ENCODE results near the gene ABCD1.
A peak's percentile ranks its signal among the peaks of the same experiment; 100 is the strongest.
"Not testable (repeated sequence)": the region's sequence is repeated elsewhere in the genome, so short reads cannot be mapped to it uniquely, and the experiment has no call there.

The ABCD1 gene

GRCh38 chrX:153702336-153703035 is 22.2 kb upstream of the ABCD1 start:
- intact Hi-C loops (cut with DNase I; ENCODE audit: low total_unique reads) = no loop called here
- Histone ChIP-seq H3K36me3 (peaks cover 0 to 41% (median 17%) of the 10 kb centered on the region in 3 donors), H3K9me3 (no peaks in the 10 kb centered on the region), H3K4me3 (no peak overlapping the region), H3K27me3 (no peaks in the 10 kb centered on the region), H3K4me1 (peaks cover 0 to 34% (median 5%) of the 10 kb centered on the region in 4 donors), H3K27ac (no peak overlapping the region)
- no peak for DNase-seq
- no peak for TF ChIP-seq CTCF (IDR thresholded peaks at IDR 0.05)

- peaks cover 0 to 34% (median 5%) of the 10 kb centered on the region in 4 donors for H3K4me1 ChIP-seq
- H3K4me3 ChIP-seq = no peak overlapping the region
- DNase-seq = no peak
- TF ChIP-seq CTCF (IDR thresholded peaks at IDR 0.05) = no peak
- intact Hi-C loops (cut with DNase I; ENCODE audit: low total_unique reads) = no loop called here
- H3K27ac ChIP-seq = no peak overlapping the region
- H3K36me3 ChIP-seq = peaks cover 0 to 38% (median 17%) of the 10 kb centered on the region in 3 donors
- H3K9me3 ChIP-seq = no peaks in the 10 kb centered on the region
- no peaks in the 10 kb centered on the region for H3K27me3 ChIP-seq
These were observed 21.7 kb upstream of the ABCD1 start for GRCh38 chrX:153703036-153703370.

- no peak for DNase-seq
- H3K36me3 ChIP-seq = peaks cover 0 to 39% (median 17%) of the 10 kb centered on the region in 3 donors
- H3K9me3 ChIP-seq = no peaks in the 10 kb centered on the region
- H3K27ac ChIP-seq = no peak overlapping the region
- H3K27me3 ChIP-seq = no peaks in the 10 kb centered on the region
- H3K4me3 ChIP-seq = no peak overlapping the region
- intact Hi-C loops (cut with DNase I; ENCODE audit: low total_unique reads) = no loop called here
- TF ChIP-seq CTCF (IDR thresholded peaks at IDR 0.05) = no peak
- H3K4me1 ChIP-seq = peaks cover 0 to 34% (median 5%) of the 10 kb centered on the region in 4 donors
These were observed 20.6 kb upstream of the ABCD1 start for GRCh38 chrX:153704021-153704526.

GRCh38 chrX:153704631-153705402 is 19.8 kb upstream of the ABCD1 start:
- intact Hi-C loops (cut with DNase I; ENCODE audit: low total_unique reads); DNase-seq; H3K27me3 ChIP-seq; H3K4me3 ChIP-seq; H3K9me3 ChIP-seq: not testable (repeated sequence)
- peaks cover 0 to 46% (median 17%) of the 10 kb centered on the region in 3 donors for H3K36me3 ChIP-seq
- H3K4me1 ChIP-seq = peaks cover 0 to 26% (median 5%) of the 10 kb centered on the region in 4 donors
- peak overlapping the region in 1 of 2 donors; percentile 49 for H3K27ac ChIP-seq

GRCh38 chrX:153705403-153706060 is 19.1 kb upstream of the ABCD1 start:
- DNase-seq; H3K27me3 ChIP-seq; H3K4me3 ChIP-seq; H3K9me3 ChIP-seq; intact Hi-C loops (cut with DNase I; ENCODE audit: low total_unique reads): not testable (repeated sequence)
- peak overlapping the region in 1 of 2 donors; percentile 49 for H3K27ac ChIP-seq
- H3K4me1 ChIP-seq = peaks cover 0 to 21% (median 3%) of the 10 kb centered on the region in 4 donors
- H3K36me3 ChIP-seq = peaks cover 0 to 52% (median 17%) of the 10 kb centered on the region in 3 donors

GRCh38 chrX:153706799-153707198 is 17.9 kb upstream of the ABCD1 start:
- TF ChIP-seq CTCF (IDR thresholded peaks at IDR 0.05) = no peak
- Histone ChIP-seq H3K4me3 (no peak overlapping the region), H3K4me1 (peaks cover 0 to 18% (median 3%) of the 10 kb centered on the region in 4 donors), H3K27me3 (no peaks in the 10 kb centered on the region), H3K36me3 (peaks cover 0 to 48% (median 10%) of the 10 kb centered on the region in 3 donors), H3K9me3 (no peaks in the 10 kb centered on the region), H3K27ac (no peak overlapping the region)
- intact Hi-C loops (cut with DNase I; ENCODE audit: low total_unique reads) = no loop called here
- no peak for DNase-seq
